OCI-LY3 (cell line): ENCODE results near the gene FES.

ENCODE experiments used
- H2AFZ ChIP-seq: fragments of 200-600, 300-600 bp; shearing (Covaris generic); 2 replicates; pipeline ENCODE4 v1.6.0; 2014; ENCODE audit warnings: antibody characterized with exemption, low read depth, low read length
- H3K27ac ChIP-seq: fragments of 200-600, 300-600 bp; sonication (generic); 2 replicates; pipeline ENCODE4 v1.5.1; 2014; ENCODE audit warnings: mild to moderate bottlenecking, low read length, moderate library complexity, mixed read lengths
- H3K27me3 ChIP-seq: fragments of 200-600, 300-600 bp; sonication (generic); 2 replicates; pipeline ENCODE4 v1.6.1; 2014; ENCODE audit warnings: low read depth, low read length, mixed read lengths
- H3K36me3 ChIP-seq: fragments of 200-600, 300-600 bp; sonication (generic); replicated peaks from 2 replicates; pipeline ENCODE3; 2014; ENCODE audit warnings: low read depth, low read length, mixed read lengths
- H3K4me1 ChIP-seq: fragments of 300-600, 200-600 bp; sonication (generic); 2 replicates; pipeline ENCODE4 v1.6.1; 2014; ENCODE audit warnings: low read length, mixed read lengths
- H3K4me2 ChIP-seq: fragments of 200-600, 300-600 bp; sonication (generic); 2 replicates; pipeline ENCODE4 v1.6.1; 2014; ENCODE audit warnings: low read length, mixed read lengths
- H3K4me3 ChIP-seq: fragments of 300-600, 200-600 bp; sonication (generic); 2 replicates; pipeline ENCODE4 v1.5.1; 2014; ENCODE audit warnings: antibody characterized with exemption, mild to moderate bottlenecking, low read length, moderate library complexity
- H3K79me2 ChIP-seq: fragments of 300-600, 200-600 bp; shearing (Covaris generic); 2 replicates; pipeline ENCODE4 v1.6.1; 2014; ENCODE audit warnings: mild to moderate bottlenecking, low read length, mixed read lengths
- H3K9ac ChIP-seq: fragments of 300-600, 200-600 bp; shearing (Covaris generic); 2 replicates; pipeline ENCODE4 v1.6.0; 2014; ENCODE audit warnings: mild to moderate bottlenecking, low read length, moderate library complexity
- H3K9me3 ChIP-seq: fragments of 200-600, 300-600 bp; shearing (Covaris generic); 2 replicates; pipeline ENCODE4 v1.6.1; 2014; ENCODE audit warnings: low read length, mixed read lengths; ENCODE audit not compliant: insufficient read depth
- H4K20me1 ChIP-seq: fragments of 200-600, 300-600 bp; sonication (generic); 2 replicates; pipeline ENCODE4 v1.6.1; 2016; ENCODE audit warnings: low read length, mixed read lengths; ENCODE audit not compliant: insufficient read depth
- EZH2phosphoT487 ChIP-seq: fragments of 200-600 bp; shearing (Covaris generic); IDR thresholded peaks from 2 replicates; pipeline ENCODE4 v1.6.1; 2018; ENCODE audit warnings: antibody characterized with exemption, mixed run types, low read depth
- TF ChIP-seq, protein P1 (sequence below): fragments of 200-600, 300-600 bp; sonication (generic); IDR thresholded peaks from 2 replicates; pipeline ENCODE4 v1.5.1; 2014; ENCODE audit warnings: antibody characterized with exemption, low read length, low read depth

The FES gene

GRCh38 chr15:90883976-90884718 is at the start of gene FES:
TSS of gene FES (plus strand) at chr15:90884504. CDS start at chr15:90885046, 542 bp downstream.
- no peak within 1 kb of the TSS for H3K27ac ChIP-seq
- TF ChIP-seq, protein P1, sequence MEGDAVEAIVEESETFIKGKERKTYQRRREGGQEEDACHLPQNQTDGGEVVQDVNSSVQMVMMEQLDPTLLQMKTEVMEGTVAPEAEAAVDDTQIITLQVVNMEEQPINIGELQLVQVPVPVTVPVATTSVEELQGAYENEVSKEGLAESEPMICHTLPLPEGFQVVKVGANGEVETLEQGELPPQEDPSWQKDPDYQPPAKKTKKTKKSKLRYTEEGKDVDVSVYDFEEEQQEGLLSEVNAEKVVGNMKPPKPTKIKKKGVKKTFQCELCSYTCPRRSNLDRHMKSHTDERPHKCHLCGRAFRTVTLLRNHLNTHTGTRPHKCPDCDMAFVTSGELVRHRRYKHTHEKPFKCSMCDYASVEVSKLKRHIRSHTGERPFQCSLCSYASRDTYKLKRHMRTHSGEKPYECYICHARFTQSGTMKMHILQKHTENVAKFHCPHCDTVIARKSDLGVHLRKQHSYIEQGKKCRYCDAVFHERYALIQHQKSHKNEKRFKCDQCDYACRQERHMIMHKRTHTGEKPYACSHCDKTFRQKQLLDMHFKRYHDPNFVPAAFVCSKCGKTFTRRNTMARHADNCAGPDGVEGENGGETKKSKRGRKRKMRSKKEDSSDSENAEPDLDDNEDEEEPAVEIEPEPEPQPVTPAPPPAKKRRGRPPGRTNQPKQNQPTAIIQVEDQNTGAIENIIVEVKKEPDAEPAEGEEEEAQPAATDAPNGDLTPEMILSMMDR = no peak
- TF ChIP-seq EZH2phosphoT487 = no peak
- H3K36me3 ChIP-seq = peaks cover 3% of the 10 kb centered on the region
- peak within 1 kb of the TSS; percentile 55 for H3K4me2 ChIP-seq
- H2AFZ ChIP-seq = no peak within 1 kb of the TSS
- no peaks in the 10 kb centered on the region for H3K79me2 ChIP-seq
- H3K4me3 ChIP-seq = peak within 1 kb of the TSS; percentile 58
- H3K4me1 ChIP-seq = peaks cover 14% of the 10 kb centered on the region; the same call in 1 of the 2 replicates
- no peaks in the 10 kb centered on the region for H3K9me3 ChIP-seq
- no peaks in the 10 kb centered on the region for H4K20me1 ChIP-seq
- H3K9ac ChIP-seq = peak within 1 kb of the TSS; percentile 29; the same call in 1 of the 2 replicates
- H3K27me3 ChIP-seq = no peaks in the 10 kb centered on the region

DNA sequence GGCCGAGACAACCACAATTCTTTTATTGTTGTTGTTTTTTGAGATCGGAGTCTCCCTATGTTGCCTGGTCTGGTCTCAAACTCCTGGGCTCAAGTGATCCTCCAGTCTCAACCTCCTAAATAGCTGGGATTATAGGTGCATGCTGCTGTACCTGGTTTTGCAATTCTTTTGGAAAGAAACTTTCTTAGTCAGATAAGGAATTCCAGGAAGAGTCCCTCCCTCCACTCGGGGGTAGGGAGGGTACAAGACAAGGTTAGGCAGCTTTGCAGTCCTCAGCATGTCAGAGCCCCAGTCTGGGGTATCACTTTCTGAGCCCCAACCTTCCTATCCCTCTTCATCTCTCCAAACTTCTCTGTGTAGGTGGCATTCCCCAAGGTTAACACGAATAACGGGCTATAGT is 49.7 kb upstream of the FES start:
- no peak overlapping the region for H3K9ac ChIP-seq
- H3K4me2 ChIP-seq = no peak overlapping the region
- no peaks in the 10 kb centered on the region for H3K9me3 ChIP-seq
- peaks cover 17% of the 10 kb centered on the region for H3K4me1 ChIP-seq
- no peak overlapping the region for H3K4me3 ChIP-seq
- H3K27ac ChIP-seq = no peak overlapping the region
- H3K27me3 ChIP-seq = peaks cover 36% of the 10 kb centered on the region
- H3K36me3 ChIP-seq = no peaks in the 10 kb centered on the region
- no peak for TF ChIP-seq EZH2phosphoT487
- TF ChIP-seq, protein P1 = no peak
- H2AFZ ChIP-seq = no peak overlapping the region
- H4K20me1 ChIP-seq = no peaks in the 10 kb centered on the region
- no peaks in the 10 kb centered on the region for H3K79me2 ChIP-seq

DNA sequence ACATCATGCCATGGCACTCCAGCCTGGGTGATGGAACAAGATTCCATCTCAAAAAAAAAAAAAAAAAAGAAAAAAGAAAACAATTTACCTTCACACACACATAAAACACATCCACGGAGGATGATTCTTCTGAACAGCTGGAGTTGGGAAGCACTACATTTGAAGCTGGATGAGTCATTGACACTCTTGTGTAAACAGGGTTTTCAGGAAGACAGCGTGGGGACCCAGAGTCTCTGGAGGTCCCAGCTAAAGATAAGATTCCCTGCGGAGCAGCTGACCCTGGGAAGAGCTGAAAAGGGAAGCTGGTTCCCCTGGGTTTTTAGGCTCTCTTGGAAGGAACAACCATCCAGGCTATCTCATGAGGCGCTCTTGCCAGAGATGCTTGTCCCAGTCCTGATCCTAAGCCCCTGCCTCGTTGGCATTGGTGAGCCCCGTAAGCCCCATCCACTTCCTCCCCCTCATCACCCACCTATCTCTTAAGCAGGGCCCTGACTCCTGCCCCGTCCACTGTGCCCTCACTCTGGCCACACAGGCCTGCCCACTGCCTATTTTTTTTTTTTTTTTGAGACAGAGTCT is 47.9 kb upstream of the FES start:
- Histone ChIP-seq H3K9me3 (no peaks in the 10 kb centered on the region), H3K79me2 (no peaks in the 10 kb centered on the region), H3K4me1 (peaks cover 15% of the 10 kb centered on the region), H3K9ac (no peak overlapping the region), H4K20me1 (no peaks in the 10 kb centered on the region), H2AFZ (no peak overlapping the region), H3K36me3 (no peaks in the 10 kb centered on the region), H3K4me2 (no peak overlapping the region), H3K27ac (no peak overlapping the region), H3K27me3 (peaks cover 25% of the 10 kb centered on the region), H3K4me3 (no peak overlapping the region)
- no peak for TF ChIP-seq EZH2phosphoT487
- TF ChIP-seq, protein P1 = no peak

GRCh38 chr15:90837094-90837493 is 47.2 kb upstream of the FES start:
- Histone ChIP-seq H3K36me3 (no peaks in the 10 kb centered on the region), H3K27ac (no peak overlapping the region), H3K9me3 (no peaks in the 10 kb centered on the region), H3K79me2 (no peaks in the 10 kb centered on the region), H3K4me1 (peaks cover 15% of the 10 kb centered on the region), H3K4me2 (no peak overlapping the region), H3K9ac (no peak overlapping the region), H3K27me3 (peaks cover 30% of the 10 kb centered on the region), H2AFZ (no peak overlapping the region), H4K20me1 (no peaks in the 10 kb centered on the region), H3K4me3 (no peak overlapping the region)
- no peak for TF ChIP-seq EZH2phosphoT487
- TF ChIP-seq, protein P1 = no peak
